Measurements from ENCODE around the gene LAMA2.

Gene LAMA2

GRCh38 chr6:129516787-129517186 lies 633.8 kb downstream of the LAMA2 start:
- DNase-seq (ENCODE audit: low read depth): no peak

- DNase-seq (ENCODE audit: low read depth): no peak
These were observed 634.4 kb downstream of the LAMA2 start for GRCh38 chr6:129517288-129517687.

- no peak for DNase-seq (ENCODE audit: low read depth)
These were observed 636.8 kb downstream of the LAMA2 start for GRCh38 chr6:129519750-129520149.

- no peak for DNase-seq (ENCODE audit: low read depth)
These were observed 639.0 kb downstream of the LAMA2 start for GRCh38 chr6:129521946-129522345.

GRCh38 chr6:129523816-129524215 lies 640.9 kb downstream of the LAMA2 start:
- no peak for DNase-seq (ENCODE audit: low read depth)

GRCh38 chr6:129525055-129525454 lies 642.1 kb downstream of the LAMA2 start:
- no peak for DNase-seq (ENCODE audit: low read depth)

- DNase-seq (ENCODE audit: low read depth): no peak
These were observed 652.0 kb downstream of the LAMA2 start for GRCh38 chr6:129534926-129535325.

GRCh38 chr6:129536271-129536670 lies 653.3 kb downstream of the LAMA2 start:
- no peak for DNase-seq (ENCODE audit: low read depth)

- DNase-seq (ENCODE audit: low read depth): no peak
These were observed 656.1 kb downstream of the LAMA2 start for GRCh38 chr6:129539032-129539431.

- DNase-seq (ENCODE audit: low read depth): no peak
These were observed 659.8 kb downstream of the LAMA2 start for GRCh38 chr6:129542705-129543104.

- DNase-seq (ENCODE audit: low read depth): no peak
These were observed 661.0 kb downstream of the LAMA2 start for GRCh38 chr6:129543981-129544380.

- no peak for DNase-seq (ENCODE audit: low read depth)
These were observed 662.1 kb downstream of the LAMA2 start for GRCh38 chr6:129544892-129545612.

- no peak for DNase-seq (ENCODE audit: low read depth)
These were observed 663.8 kb downstream of the LAMA2 start for GRCh38 chr6:129546702-129547101.

GRCh38 chr6:129551486-129551885 lies 668.5 kb downstream of the LAMA2 start:
- no peak for DNase-seq (ENCODE audit: low read depth)

GRCh38 chr6:129552413-129552812 lies 669.5 kb downstream of the LAMA2 start:
- DNase-seq (ENCODE audit: low read depth): no peak

- DNase-seq (ENCODE audit: low read depth): no peak
These were observed 672.4 kb downstream of the LAMA2 start for GRCh38 chr6:129555206-129555832.

- DNase-seq (ENCODE audit: low read depth): no peak
These were observed 675.3 kb downstream of the LAMA2 start for GRCh38 chr6:129558248-129558647.

GRCh38 chr6:129565366-129565765 lies 682.4 kb downstream of the LAMA2 start:
- no peak for DNase-seq (ENCODE audit: low read depth)

- no peak for DNase-seq (ENCODE audit: low read depth)
These were observed 682.9 kb downstream of the LAMA2 start for GRCh38 chr6:129565811-129566210.
